LNCaP clone FGC (cell line): ENCODE results near the gene ACY1.

ENCODE experiments used
- DNase-seq: peaks from one replicate; pipeline ENCODE4 v3.0.0-alpha.2; 2011; ENCODE audit warnings: low read depth
- H3K4me3 ChIP-seq: 2 replicates; pipeline ENCODE4 v1.5.1; 2011; ENCODE audit warnings: mild to moderate bottlenecking, low read depth, low read length, control low read depth
- TF ChIP-seq, protein P1 (sequence below): IDR thresholded peaks from 2 replicates; pipeline ENCODE4 v1.5.1; 2012; ENCODE audit warnings: mild to moderate bottlenecking; ENCODE audit not compliant: control insufficient read depth, insufficient read depth; ENCODE audit errors: extremely low read depth

ACY1 gene

GRCh38 chr3:51955175-51955892 lies 28.0 kb upstream of the ACY1 start, which contains the start of gene GPR62:
GPR62 (plus strand) TSS chr3:51955381; CDS start chr3:51955653, 272 bp downstream.
- H3K4me3 ChIP-seq = no peak within 1 kb of the TSS
- TF ChIP-seq, protein P1, sequence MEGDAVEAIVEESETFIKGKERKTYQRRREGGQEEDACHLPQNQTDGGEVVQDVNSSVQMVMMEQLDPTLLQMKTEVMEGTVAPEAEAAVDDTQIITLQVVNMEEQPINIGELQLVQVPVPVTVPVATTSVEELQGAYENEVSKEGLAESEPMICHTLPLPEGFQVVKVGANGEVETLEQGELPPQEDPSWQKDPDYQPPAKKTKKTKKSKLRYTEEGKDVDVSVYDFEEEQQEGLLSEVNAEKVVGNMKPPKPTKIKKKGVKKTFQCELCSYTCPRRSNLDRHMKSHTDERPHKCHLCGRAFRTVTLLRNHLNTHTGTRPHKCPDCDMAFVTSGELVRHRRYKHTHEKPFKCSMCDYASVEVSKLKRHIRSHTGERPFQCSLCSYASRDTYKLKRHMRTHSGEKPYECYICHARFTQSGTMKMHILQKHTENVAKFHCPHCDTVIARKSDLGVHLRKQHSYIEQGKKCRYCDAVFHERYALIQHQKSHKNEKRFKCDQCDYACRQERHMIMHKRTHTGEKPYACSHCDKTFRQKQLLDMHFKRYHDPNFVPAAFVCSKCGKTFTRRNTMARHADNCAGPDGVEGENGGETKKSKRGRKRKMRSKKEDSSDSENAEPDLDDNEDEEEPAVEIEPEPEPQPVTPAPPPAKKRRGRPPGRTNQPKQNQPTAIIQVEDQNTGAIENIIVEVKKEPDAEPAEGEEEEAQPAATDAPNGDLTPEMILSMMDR = no peak
- DNase-seq = no peak

DNA sequence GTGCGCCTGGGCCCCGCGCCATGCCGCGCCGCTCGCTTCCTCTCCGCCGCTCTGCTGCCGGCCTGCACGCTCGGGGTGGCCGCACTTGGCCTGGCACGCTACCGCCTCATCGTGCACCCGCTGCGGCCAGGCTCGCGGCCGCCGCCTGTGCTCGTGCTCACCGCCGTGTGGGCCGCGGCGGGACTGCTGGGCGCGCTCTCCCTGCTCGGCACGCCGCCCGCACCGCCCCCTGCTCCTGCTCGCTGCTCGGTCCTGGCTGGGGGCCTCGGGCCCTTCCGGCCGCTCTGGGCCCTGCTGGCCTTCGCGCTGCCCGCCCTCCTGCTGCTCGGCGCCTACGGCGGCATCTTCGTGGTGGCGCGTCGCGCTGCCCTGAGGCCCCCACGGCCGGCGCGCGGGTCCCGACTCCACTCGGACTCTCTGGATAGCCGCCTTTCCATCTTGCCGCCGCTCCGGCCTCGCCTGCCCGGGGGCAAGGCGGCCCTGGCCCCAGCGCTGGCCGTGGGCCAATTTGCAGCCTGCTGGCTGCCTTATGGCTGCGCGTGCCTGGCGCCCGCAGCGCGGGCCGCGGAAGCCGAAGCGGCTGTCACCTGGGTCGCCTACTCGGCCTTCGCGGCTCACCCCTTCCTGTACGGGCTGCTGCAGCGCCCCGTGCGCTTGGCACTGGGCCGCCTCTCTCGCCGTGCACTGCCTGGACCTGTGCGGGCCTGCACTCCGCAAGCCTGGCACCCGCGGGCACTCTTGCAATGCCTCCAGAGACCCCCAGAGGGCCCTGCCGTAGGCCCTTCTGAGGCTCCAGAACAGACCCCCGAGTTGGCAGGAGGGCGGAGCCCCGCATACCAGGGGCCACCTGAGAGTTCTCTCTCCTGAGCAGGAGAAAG lies 27.2 kb upstream of the ACY1 start:
- TF ChIP-seq, protein P1 = no peak
- no peak for DNase-seq
- H3K4me3 ChIP-seq = no peak overlapping the region

- DNase-seq = no peak
These were observed 25.7 kb upstream of the ACY1 start for GRCh38 chr3:51957520-51958205.

GRCh38 chr3:51958603-51959521 lies 24.5 kb upstream of the ACY1 start:
- TF ChIP-seq, protein P1 = no peak
- DNase-seq = no peak
- H3K4me3 ChIP-seq = no peak overlapping the region

More at GRCh38 chr3:51957520-51958205, 25.7 kb upstream of the ACY1 start:
- TF ChIP-seq, protein P1 = no peak
- no peak overlapping the region for H3K4me3 ChIP-seq

GRCh38 chr3:51959651-51960050 lies 23.7 kb upstream of the ACY1 start:
- no peak overlapping the region for H3K4me3 ChIP-seq
- TF ChIP-seq, protein P1 = no peak
- DNase-seq = no peak

DNA sequence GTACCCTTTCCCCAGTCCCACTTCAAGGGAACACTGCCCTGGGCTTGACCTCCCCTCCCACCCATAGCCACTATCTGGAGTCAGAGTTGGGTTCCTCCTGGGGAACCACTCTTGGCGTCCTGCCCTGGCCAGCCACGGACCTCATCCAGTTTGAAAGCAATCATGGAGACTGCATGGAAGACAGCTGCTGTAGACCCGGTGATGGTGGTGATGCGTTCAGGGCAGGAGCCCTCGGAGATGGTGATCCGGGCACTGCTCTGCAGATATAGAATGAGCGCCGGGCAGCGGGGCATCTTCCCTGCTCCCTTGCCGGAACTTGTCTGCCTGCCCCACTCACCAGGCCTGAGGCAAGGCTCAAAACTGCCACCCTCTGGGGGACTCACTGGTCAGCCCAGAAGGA lies 22.9 kb upstream of the ACY1 start:
- no peak for DNase-seq
- TF ChIP-seq, protein P1 = no peak
- no peak overlapping the region for H3K4me3 ChIP-seq
